NOMO-1 treated with DMSO at 0.1 percent for 48 hours (cell line): ENCODE measurements around the gene WSCD1.

Source experiments
- DNase-seq: peaks from one replicate; lab custom pipeline; 2025; ENCODE audit not compliant: unreplicated experiment; lab: John Stamatoyannopoulos, UW

The WSCD1 gene

GRCh38 chr17:6104956-6105648 is 34.9 kb downstream of the WSCD1 start:
- DNase-seq, result no peak

GRCh38 chr17:6105649-6106007 is 35.4 kb downstream of the WSCD1 start:
- no peak for DNase-seq

GRCh38 chr17:6106212-6106611 is 36.0 kb downstream of the WSCD1 start:
- DNase-seq, result no peak

GRCh38 chr17:6107791-6108190 is 37.6 kb downstream of the WSCD1 start:
- DNase-seq, result no peak

- no peak for DNase-seq
Measured at GRCh38 chr17:6108382-6108781, 38.2 kb downstream of the WSCD1 start.

- no peak for DNase-seq
Measured at GRCh38 chr17:6108987-6109386, 38.8 kb downstream of the WSCD1 start.

- no peak for DNase-seq
Measured at GRCh38 chr17:6109536-6109935, 39.4 kb downstream of the WSCD1 start.

- DNase-seq, result no peak
Measured at GRCh38 chr17:6110088-6110487, 39.9 kb downstream of the WSCD1 start.

GRCh38 chr17:6110592-6110991 is 40.4 kb downstream of the WSCD1 start:
- no peak for DNase-seq

GRCh38 chr17:6120351-6120750 is 50.2 kb downstream of the WSCD1 start:
- no peak for DNase-seq

GRCh38 chr17:6124856-6125255 is 54.7 kb downstream of the WSCD1 start:
- no peak for DNase-seq

- no peak for DNase-seq
Measured at GRCh38 chr17:6126768-6127167, 56.6 kb downstream of the WSCD1 start.

GRCh38 chr17:6134721-6135120 is 64.5 kb downstream of the WSCD1 start:
- no peak for DNase-seq

GRCh38 chr17:6135236-6135635 is 65.1 kb downstream of the WSCD1 start:
- DNase-seq, result no peak

- DNase-seq, result no peak
Measured at GRCh38 chr17:6135996-6136395, 65.8 kb downstream of the WSCD1 start.

GRCh38 chr17:6137716-6138502 is 67.7 kb downstream of the WSCD1 start:
- no peak for DNase-seq

GRCh38 chr17:6138761-6139446 is 68.7 kb downstream of the WSCD1 start:
- DNase-seq, result no peak

GRCh38 chr17:6139447-6139832 is 69.3 kb downstream of the WSCD1 start:
- no peak for DNase-seq

GRCh38 chr17:6140188-6140587 is 70.0 kb downstream of the WSCD1 start:
- no peak for DNase-seq

- DNase-seq, result no peak
Measured at GRCh38 chr17:6140728-6141330, 70.7 kb downstream of the WSCD1 start.

GRCh38 chr17:6142701-6143100 is 72.5 kb downstream of the WSCD1 start:
- no peak for DNase-seq

GRCh38 chr17:6145946-6146345 is 75.8 kb downstream of the WSCD1 start:
- DNase-seq, result no peak
